Measurements from ENCODE around the gene OR5J2.
"Not testable (repeated sequence)": the region's sequence is repeated elsewhere in the genome, so short reads cannot be mapped to it uniquely, and the experiment has no call there.

The OR5J2 gene

DNA sequence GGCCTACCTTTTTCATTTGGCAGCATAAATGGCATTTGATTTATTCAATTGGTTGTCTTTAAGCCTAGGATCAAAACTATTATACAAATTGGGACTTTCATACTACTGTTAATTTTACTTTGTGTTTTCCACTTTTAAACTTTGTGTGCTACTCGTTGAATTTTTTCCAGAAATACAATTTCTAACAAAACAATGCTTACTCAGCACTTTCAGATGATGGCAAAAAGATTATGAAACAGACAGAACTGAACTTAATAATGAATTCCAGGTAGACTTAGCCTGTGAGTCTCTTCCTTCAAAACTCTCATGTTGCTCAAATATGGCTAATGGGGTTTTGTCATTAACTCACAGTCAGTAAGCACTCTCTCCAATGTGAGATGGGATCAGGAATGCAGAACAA is 31.4 kb downstream of the OR5J2 start:
- no peak overlapping the region for H4K91ac ChIP-seq (ENCODE audit: low read depth, low read length, poor library complexity)
- DNase-seq (ENCODE audit: low spot score): no peak
- H3K36me3 ChIP-seq (replicated peaks in 1 of 2; ENCODE audit: control insufficient read depth in 2 of 2, insufficient read depth in 2 of 2, low read length in 2 of 2): no peaks in the 10 kb centered on the region
- no peak overlapping the region for H3K4me2 ChIP-seq (ENCODE audit: insufficient read depth, low read length, poor library complexity, severe bottlenecking)
- no peaks in the 10 kb centered on the region for H3K79me1 ChIP-seq (ENCODE audit: low read depth, low read length)
- H4K8ac ChIP-seq (ENCODE audit: low read depth, low read length): no peak overlapping the region
- H2BK15ac ChIP-seq (ENCODE audit: low read length): no peak overlapping the region
- no peak overlapping the region for H2BK12ac ChIP-seq (ENCODE audit: low read length)
- no peak overlapping the region for H2BK5ac ChIP-seq (ENCODE audit: low read length)
- H3K27me3 ChIP-seq (ENCODE audit: control insufficient read depth in 3 of 3, insufficient read depth in 3 of 3, low read depth in 1 of 3, low read length in 3 of 3): no peaks in the 10 kb centered on the region
- WGBS, 2 donors (ENCODE audit: extremely low coverage in 2 of 2, insufficient read length in 2 of 2, insufficient replicate concordance in 1 of 2): no CpG with 5 or more reads among the region's 1 CpG
- no peak overlapping the region for H3K9ac ChIP-seq (ENCODE audit: low read depth, low read length, poor library complexity)
- H3K4me1 ChIP-seq (ENCODE audit: control insufficient read depth in 2 of 2, insufficient read depth in 1 of 2, low read depth in 1 of 2, low read length in 2 of 2): no peaks in the 10 kb centered on the region
- H2AFZ ChIP-seq (ENCODE audit: low read length): no peak overlapping the region
- no peak overlapping the region for H3K27ac ChIP-seq (replicated peaks; ENCODE audit: low read length)
- H3K23ac ChIP-seq (ENCODE audit: low read depth, low read length, poor library complexity): no peak overlapping the region
- H3K14ac ChIP-seq (ENCODE audit: low read length): no peak overlapping the region
- no peak overlapping the region for H2AK5ac ChIP-seq (ENCODE audit: low read depth, low read length)
- no peak overlapping the region for H3K4ac ChIP-seq (ENCODE audit: low read length)
- H2BK120ac ChIP-seq (ENCODE audit: low read depth, low read length): no peak overlapping the region
- H3K18ac ChIP-seq (ENCODE audit: low read length): no peak overlapping the region
- no peak overlapping the region for H3K4me3 ChIP-seq (ENCODE audit: low read length in 2 of 2)
- peaks cover 0 to 1% of the 10 kb centered on the region in 2 donors for H3K9me3 ChIP-seq (replicated peaks in 1 of 2; ENCODE audit: control insufficient read depth in 2 of 2, insufficient read depth in 1 of 2, low read depth in 1 of 2, low read length in 2 of 2)

GRCh38 chr11:56214537-56214936 is 38.1 kb downstream of the OR5J2 start:
- H3K4ac ChIP-seq (ENCODE audit: low read length): no peak overlapping the region
- no CpG with 5 or more reads among the region's 2 CpGs for WGBS, 2 donors (ENCODE audit: extremely low coverage in 2 of 2, insufficient read length in 2 of 2, insufficient replicate concordance in 1 of 2)
- peaks cover 0 to 1% of the 10 kb centered on the region in 2 donors for H3K9me3 ChIP-seq (replicated peaks in 1 of 2; ENCODE audit: control insufficient read depth in 2 of 2, insufficient read depth in 1 of 2, low read depth in 1 of 2, low read length in 2 of 2)

GRCh38 chr11:56219735-56220134 is 43.3 kb downstream of the OR5J2 start:
- not testable (repeated sequence) for H2BK15ac ChIP-seq (ENCODE audit: low read length); H3K9me3 ChIP-seq (replicated peaks in 1 of 2; ENCODE audit: control insufficient read depth in 2 of 2, insufficient read depth in 1 of 2, low read depth in 1 of 2, low read length in 2 of 2); H3K9ac ChIP-seq (ENCODE audit: low read depth, low read length, poor library complexity); H3K18ac ChIP-seq (ENCODE audit: low read length); H2BK120ac ChIP-seq (ENCODE audit: low read depth, low read length); H3K23ac ChIP-seq (ENCODE audit: low read depth, low read length, poor library complexity); H2BK5ac ChIP-seq (ENCODE audit: low read length); H3K4me2 ChIP-seq (ENCODE audit: insufficient read depth, low read length, poor library complexity, severe bottlenecking); H3K14ac ChIP-seq (ENCODE audit: low read length); DNase-seq (ENCODE audit: low spot score); H3K4me3 ChIP-seq (ENCODE audit: low read length in 2 of 2); H3K27me3 ChIP-seq (ENCODE audit: control insufficient read depth in 3 of 3, insufficient read depth in 3 of 3, low read depth in 1 of 3, low read length in 3 of 3); H4K8ac ChIP-seq (ENCODE audit: low read depth, low read length); H4K91ac ChIP-seq (ENCODE audit: low read depth, low read length, poor library complexity); H3K36me3 ChIP-seq (replicated peaks in 1 of 2; ENCODE audit: control insufficient read depth in 2 of 2, insufficient read depth in 2 of 2, low read length in 2 of 2); H3K27ac ChIP-seq (replicated peaks; ENCODE audit: low read length); H3K79me1 ChIP-seq (ENCODE audit: low read depth, low read length); H3K4me1 ChIP-seq (ENCODE audit: control insufficient read depth in 2 of 2, insufficient read depth in 1 of 2, low read depth in 1 of 2, low read length in 2 of 2); H2AFZ ChIP-seq (ENCODE audit: low read length); H2BK12ac ChIP-seq (ENCODE audit: low read length); H3K4ac ChIP-seq (ENCODE audit: low read length); H2AK5ac ChIP-seq (ENCODE audit: low read depth, low read length)
- WGBS, 2 donors (ENCODE audit: extremely low coverage in 2 of 2, insufficient read length in 2 of 2, insufficient replicate concordance in 1 of 2): no CpG with 5 or more reads among the region's 5 CpGs

More at GRCh38 chr11:56214537-56214936, 38.1 kb downstream of the OR5J2 start:
- Histone ChIP-seq H3K23ac (ENCODE audit: low read depth, low read length, poor library complexity) (no peak overlapping the region), H3K4me3 (ENCODE audit: low read length in 2 of 2) (no peak overlapping the region), H2BK120ac (ENCODE audit: low read depth, low read length) (no peak overlapping the region), H2BK15ac (ENCODE audit: low read length) (no peak overlapping the region), H3K27ac (replicated peaks; ENCODE audit: low read length) (no peak overlapping the region), H4K8ac (ENCODE audit: low read depth, low read length) (no peak overlapping the region), H3K14ac (ENCODE audit: low read length) (no peak overlapping the region), H2BK12ac (ENCODE audit: low read length) (no peak overlapping the region), H3K27me3 (ENCODE audit: control insufficient read depth in 3 of 3, insufficient read depth in 3 of 3, low read depth in 1 of 3, low read length in 3 of 3) (no peaks in the 10 kb centered on the region), H2BK5ac (ENCODE audit: low read length) (no peak overlapping the region), H3K18ac (ENCODE audit: low read length) (no peak overlapping the region), H3K4me2 (ENCODE audit: insufficient read depth, low read length, poor library complexity, severe bottlenecking) (no peak overlapping the region), H3K4me1 (ENCODE audit: control insufficient read depth in 2 of 2, insufficient read depth in 1 of 2, low read depth in 1 of 2, low read length in 2 of 2) (no peaks in the 10 kb centered on the region), H4K91ac (ENCODE audit: low read depth, low read length, poor library complexity) (no peak overlapping the region), H3K36me3 (replicated peaks in 1 of 2; ENCODE audit: control insufficient read depth in 2 of 2, insufficient read depth in 2 of 2, low read length in 2 of 2) (no peaks in the 10 kb centered on the region), H3K79me1 (ENCODE audit: low read depth, low read length) (no peaks in the 10 kb centered on the region), H3K9ac (ENCODE audit: low read depth, low read length, poor library complexity) (no peak overlapping the region), H2AK5ac (ENCODE audit: low read depth, low read length) (no peak overlapping the region), H2AFZ (ENCODE audit: low read length) (no peak overlapping the region)
- DNase-seq (ENCODE audit: low spot score): no peak
